Measurements from ENCODE around the gene LAMA2. TPM values are rescaled to one million over a fixed set of nuclear protein-coding genes. Genes with fewer than 3 reads are reported as not detected.
"Not testable (repeated sequence)": the region's sequence is repeated elsewhere in the genome, so short reads cannot be mapped to it uniquely, and the experiment has no call there.

Gene LAMA2
- total and polyA plus RNA-seq, 2 of the 8 experiments (the other 6 are each of a cell fraction or from before 2014, with no cell fraction given), result 1.3 to 3.8 TPM

- H2BK20ac ChIP-seq (ENCODE audit: low read length); H4K20me1 ChIP-seq (replicated peaks in 1 of 2; ENCODE audit: control insufficient read depth in 1 of 2, insufficient read depth in 2 of 2, low read length in 2 of 2); H3K79me1 ChIP-seq (ENCODE audit: low read depth, low read length); DNase-seq (ENCODE audit: low read depth in 1 of 2, low spot score in 2 of 2); FAIRE-seq; H3K14ac ChIP-seq (ENCODE audit: insufficient read length); H3K27ac ChIP-seq (ENCODE audit: low read depth, low read length); H3K4me1 ChIP-seq (replicated peaks in 1 of 4; ENCODE audit: control insufficient read depth in 3 of 4, insufficient read depth in 4 of 4, low read length in 3 of 4); H3K23me2 ChIP-seq (ENCODE audit: low read depth, low read length); POLR2A ChIA-PET (ENCODE audit: partially characterized antibody); H3K9me3 ChIP-seq (ENCODE audit: insufficient read depth in 2 of 2, low read depth in 1 of 2, low read length in 1 of 2); H2BK12ac ChIP-seq (ENCODE audit: low read depth, low read length); CTCF ChIA-PET (ENCODE audit: partially characterized antibody); H3K56ac ChIP-seq (replicated peaks; ENCODE audit: insufficient read length, low read depth, low read length); H2AK5ac ChIP-seq (ENCODE audit: low read depth, low read length); H3K18ac ChIP-seq (ENCODE audit: extremely low read depth, low read length); H3K36me3 ChIP-seq (ENCODE audit: control insufficient read depth in 2 of 4, insufficient read depth in 4 of 4, low read length in 3 of 4); H2BK120ac ChIP-seq (replicated peaks; ENCODE audit: low read depth, low read length); H4K91ac ChIP-seq (replicated peaks; ENCODE audit: insufficient read length, low read length); H3K4me3 ChIP-seq (ENCODE audit: extremely low read depth in 1 of 4, insufficient read depth in 2 of 4, low read depth in 3 of 4, low read length in 4 of 4); H3K9ac ChIP-seq (replicated peaks in 1 of 4; ENCODE audit: extremely low read depth in 1 of 4, low read depth in 3 of 4, low read length in 3 of 4); H3K4me2 ChIP-seq (ENCODE audit: insufficient read depth in 1 of 2, low read depth in 2 of 2, low read length in 2 of 2); H2AFZ ChIP-seq (ENCODE audit: low read length); H3K23ac ChIP-seq (ENCODE audit: insufficient read length); H4K5ac ChIP-seq (ENCODE audit: insufficient read length, low read depth, low read length); H3K79me2 ChIP-seq (ENCODE audit: control insufficient read depth in 1 of 2, insufficient read depth in 2 of 2, low read length in 2 of 2); H2BK15ac ChIP-seq (ENCODE audit: low read length); H4K8ac ChIP-seq (ENCODE audit: extremely low read depth, insufficient read depth, low read length); H3K4ac ChIP-seq (replicated peaks; ENCODE audit: insufficient read length, low read depth, low read length); H2BK5ac ChIP-seq (ENCODE audit: low read depth, low read length); H3K27me3 ChIP-seq (replicated peaks in 1 of 4; ENCODE audit: control insufficient read depth in 3 of 4, extremely low read depth in 1 of 4, insufficient read depth in 3 of 4, low read length in 3 of 4): not testable (repeated sequence)
- 97% methylated on average over 6 of the region's 26 CpGs; no CpG with 5 or more reads in 1 of the 2 experiments for WGBS, 2 experiments (ENCODE audit: extremely low coverage in 1 of 2, insufficient coverage in 1 of 2, insufficient read length in 1 of 2, insufficient replicate concordance in 2 of 2, low coverage in 1 of 2, low lambda C conversion rate in 2 of 2, missing lambda C conversion rate in 1 of 2)
Observed at GRCh38 chr6:129088481-129088880, 205.5 kb downstream of the LAMA2 start.
